Measurements from ENCODE around the gene NR4A3. TPM values are rescaled to one million over a fixed set of nuclear protein-coding genes. Genes with fewer than 3 reads are reported as not detected.

The NR4A3 gene
- total and polyA plus RNA-seq, 2 donors, result 2.4 to 13.6 TPM

DNA sequence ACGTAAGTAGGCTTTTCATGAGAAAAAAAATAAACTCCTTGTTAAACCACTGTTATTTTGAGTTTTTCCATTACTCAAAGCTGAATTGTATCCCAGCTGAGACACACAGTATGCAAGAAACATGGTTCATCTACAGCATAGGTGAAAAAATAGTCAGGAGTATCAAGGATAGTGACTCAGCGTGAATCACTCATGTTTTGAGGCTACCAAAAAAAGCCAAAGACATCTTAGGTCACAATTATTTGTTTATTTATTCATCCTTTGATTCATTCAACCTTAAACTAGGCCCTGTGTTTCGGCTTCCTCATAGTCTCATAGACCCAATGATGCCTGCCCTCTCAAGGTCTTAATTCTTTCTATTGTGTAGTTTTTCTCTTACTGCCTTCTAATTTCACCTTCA is 51.8 kb downstream of the NR4A3 start:
- WGBS, result 96% methylated on average over 3 of the region's 3 CpGs
- no peak for DNase-seq (ENCODE audit: low read depth in 6 of 9, low spot score in 9 of 9)
- Histone ChIP-seq H3K27me3 (ENCODE audit: control insufficient read depth in 2 of 2, insufficient read depth in 1 of 2, low read length in 1 of 2) (no peaks in the 10 kb centered on the region), H3K27ac (ENCODE audit: low read depth in 1 of 2, low read length in 1 of 2) (no peak overlapping the region), H3K9me3 (ENCODE audit: control insufficient read depth in 2 of 2, insufficient read depth in 1 of 2, low read length in 1 of 2) (no peaks in the 10 kb centered on the region), H3K4me1 (ENCODE audit: control insufficient read depth in 2 of 2, insufficient read depth in 2 of 2, low read length in 2 of 2) (no peaks in the 10 kb centered on the region), H3K36me3 (ENCODE audit: control insufficient read depth in 2 of 2, insufficient read depth in 2 of 2, low read length in 1 of 2) (no peaks in the 10 kb centered on the region), H3K4me3 (ENCODE audit: low read length in 2 of 2) (no peak overlapping the region)

DNA sequence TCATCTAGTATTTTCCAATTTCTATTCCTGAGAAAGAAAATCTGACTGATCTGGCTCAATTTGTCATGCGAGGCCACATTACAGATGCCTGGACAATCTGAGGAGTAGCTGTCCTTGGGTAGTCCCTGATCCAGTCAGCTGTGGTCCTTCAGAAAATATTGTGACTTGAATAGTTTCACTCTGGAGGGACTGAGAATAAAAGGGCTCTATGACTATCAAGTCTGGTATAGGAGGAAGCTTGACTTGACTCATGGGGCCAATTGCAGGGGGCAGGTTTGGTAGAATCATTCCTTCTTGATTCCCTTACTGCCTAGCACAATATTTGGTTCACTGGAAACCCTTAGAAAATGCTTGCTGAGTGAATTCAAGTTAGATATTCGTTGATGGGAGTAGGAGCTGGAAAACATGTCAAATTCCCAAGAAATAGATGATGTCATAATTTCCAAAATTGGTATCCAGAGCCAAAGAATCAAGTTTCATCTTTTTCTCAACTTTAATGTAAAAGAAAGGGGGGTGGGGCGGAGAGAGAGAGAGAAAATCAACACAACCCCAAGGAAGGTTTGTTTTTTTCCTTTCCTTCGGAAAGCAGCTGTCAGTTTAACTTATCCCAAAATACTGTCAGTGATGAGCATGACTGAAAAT is 52.4 kb downstream of the NR4A3 start:
- Histone ChIP-seq H3K4me1 (ENCODE audit: control insufficient read depth in 2 of 2, insufficient read depth in 2 of 2, low read length in 2 of 2) (no peaks in the 10 kb centered on the region), H3K4me3 (ENCODE audit: low read length in 2 of 2) (no peak overlapping the region), H3K36me3 (ENCODE audit: control insufficient read depth in 2 of 2, insufficient read depth in 2 of 2, low read length in 1 of 2) (no peaks in the 10 kb centered on the region), H3K9me3 (ENCODE audit: control insufficient read depth in 2 of 2, insufficient read depth in 1 of 2, low read length in 1 of 2) (no peaks in the 10 kb centered on the region), H3K27ac (ENCODE audit: low read depth in 1 of 2, low read length in 1 of 2) (no peak overlapping the region), H3K27me3 (ENCODE audit: control insufficient read depth in 2 of 2, insufficient read depth in 1 of 2, low read length in 1 of 2) (no peaks in the 10 kb centered on the region)
- no peak for DNase-seq (ENCODE audit: low read depth in 6 of 9, low spot score in 9 of 9)
- WGBS, result 93% methylated on average over 4 of the region's 4 CpGs

DNA sequence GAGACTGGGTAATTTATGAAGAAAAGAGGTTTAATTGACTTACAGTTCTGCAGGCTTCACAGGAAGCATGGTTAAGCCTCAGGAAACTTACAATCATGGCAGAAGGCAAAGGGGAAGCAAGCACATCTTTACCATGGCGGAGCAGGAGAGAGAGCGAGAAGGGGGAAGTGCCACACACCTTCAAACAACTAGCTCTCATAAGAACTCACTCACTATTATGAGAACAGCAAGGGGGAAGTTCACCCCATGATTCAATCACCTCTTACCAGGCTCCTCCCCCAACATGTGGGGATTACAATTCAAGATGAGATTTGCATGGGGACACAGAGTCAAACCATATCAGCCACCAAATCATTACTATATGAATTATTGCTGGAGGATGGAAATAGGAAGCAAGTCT is 54.5 kb downstream of the NR4A3 start:
- DNase-seq (ENCODE audit: low read depth in 6 of 9, low spot score in 9 of 9), result no peak
- Histone ChIP-seq H3K9me3 (ENCODE audit: control insufficient read depth in 2 of 2, insufficient read depth in 1 of 2, low read length in 1 of 2) (no peaks in the 10 kb centered on the region), H3K27me3 (ENCODE audit: control insufficient read depth in 2 of 2, insufficient read depth in 1 of 2, low read length in 1 of 2) (no peaks in the 10 kb centered on the region), H3K4me1 (ENCODE audit: control insufficient read depth in 2 of 2, insufficient read depth in 2 of 2, low read length in 2 of 2) (no peaks in the 10 kb centered on the region), H3K4me3 (ENCODE audit: low read length in 2 of 2) (no peak overlapping the region), H3K36me3 (ENCODE audit: control insufficient read depth in 2 of 2, insufficient read depth in 2 of 2, low read length in 1 of 2) (no peaks in the 10 kb centered on the region), H3K27ac (ENCODE audit: low read depth in 1 of 2, low read length in 1 of 2) (no peak overlapping the region)
- 92% methylated on average over 2 of the region's 2 CpGs for WGBS

DNA sequence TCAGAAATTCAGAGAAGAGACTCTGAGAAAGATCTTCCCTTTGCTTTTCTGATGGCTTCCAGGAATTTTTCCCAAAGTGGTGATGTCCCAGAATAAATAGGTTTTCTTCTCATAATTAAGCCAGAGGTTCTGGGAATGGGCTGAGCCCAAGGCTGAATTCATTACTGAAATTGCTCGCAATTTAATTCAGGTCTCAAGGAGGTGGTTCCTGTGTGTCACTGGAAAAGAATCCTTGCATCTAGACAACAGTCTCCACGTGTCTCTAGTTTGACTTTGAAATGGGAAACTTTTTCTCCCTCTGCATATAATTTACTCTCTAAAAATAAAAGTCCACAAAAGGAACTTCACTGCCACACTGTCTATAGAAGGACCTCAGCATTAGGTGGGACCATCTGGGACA is 57.0 kb downstream of the NR4A3 start:
- H3K4me3 ChIP-seq (ENCODE audit: low read length in 2 of 2), result no peak overlapping the region
- no peaks in the 10 kb centered on the region for H3K9me3 ChIP-seq (ENCODE audit: control insufficient read depth in 2 of 2, insufficient read depth in 1 of 2, low read length in 1 of 2)
- no peaks in the 10 kb centered on the region for H3K36me3 ChIP-seq (ENCODE audit: control insufficient read depth in 2 of 2, insufficient read depth in 2 of 2, low read length in 1 of 2)
- H3K4me1 ChIP-seq (ENCODE audit: control insufficient read depth in 2 of 2, insufficient read depth in 2 of 2, low read length in 2 of 2), result no peaks in the 10 kb centered on the region
- 89% methylated on average over 2 of the region's 2 CpGs for WGBS
- H3K27ac ChIP-seq (ENCODE audit: low read depth in 1 of 2, low read length in 1 of 2), result no peak overlapping the region
- no peaks in the 10 kb centered on the region for H3K27me3 ChIP-seq (ENCODE audit: control insufficient read depth in 2 of 2, insufficient read depth in 1 of 2, low read length in 1 of 2)
- no peak for DNase-seq (ENCODE audit: low read depth in 6 of 9, low spot score in 9 of 9)

DNA sequence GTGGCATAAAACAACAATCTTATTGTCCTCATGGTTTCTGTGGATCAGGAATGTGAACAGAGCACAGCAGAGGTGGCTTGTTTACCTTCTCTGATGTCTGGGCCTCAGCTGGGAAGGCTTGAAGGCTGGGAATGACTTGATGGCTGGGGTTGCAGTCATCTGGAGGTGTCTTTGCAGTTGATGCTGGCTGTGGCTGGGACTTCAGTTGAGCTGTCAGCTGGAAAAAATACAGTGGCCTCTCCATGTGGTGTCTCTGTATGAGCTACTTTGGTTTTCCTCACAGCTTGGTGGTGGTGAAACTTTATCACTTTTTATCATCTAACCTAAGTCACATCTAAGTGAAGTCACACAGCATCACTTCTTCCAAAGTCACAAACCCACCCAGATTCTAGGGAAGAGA is 60.1 kb downstream of the NR4A3 start:
- H3K4me3 ChIP-seq (ENCODE audit: low read length in 2 of 2), result no peak overlapping the region
- no peaks in the 10 kb centered on the region for H3K9me3 ChIP-seq (ENCODE audit: control insufficient read depth in 2 of 2, insufficient read depth in 1 of 2, low read length in 1 of 2)
- no peak for DNase-seq (ENCODE audit: low read depth in 6 of 9, low spot score in 9 of 9)
- H3K27ac ChIP-seq (ENCODE audit: low read depth in 1 of 2, low read length in 1 of 2), result no peak overlapping the region
- no peaks in the 10 kb centered on the region for H3K27me3 ChIP-seq (ENCODE audit: control insufficient read depth in 2 of 2, insufficient read depth in 1 of 2, low read length in 1 of 2)
- H3K4me1 ChIP-seq (ENCODE audit: control insufficient read depth in 2 of 2, insufficient read depth in 2 of 2, low read length in 2 of 2), result no peaks in the 10 kb centered on the region
- H3K36me3 ChIP-seq (ENCODE audit: control insufficient read depth in 2 of 2, insufficient read depth in 2 of 2, low read length in 1 of 2), result no peaks in the 10 kb centered on the region

- Histone ChIP-seq H3K27me3 (ENCODE audit: control insufficient read depth in 2 of 2, insufficient read depth in 1 of 2, low read length in 1 of 2) (no peaks in the 10 kb centered on the region), H3K36me3 (ENCODE audit: control insufficient read depth in 2 of 2, insufficient read depth in 2 of 2, low read length in 1 of 2) (no peaks in the 10 kb centered on the region), H3K4me1 (ENCODE audit: control insufficient read depth in 2 of 2, insufficient read depth in 2 of 2, low read length in 2 of 2) (no peaks in the 10 kb centered on the region), H3K9me3 (ENCODE audit: control insufficient read depth in 2 of 2, insufficient read depth in 1 of 2, low read length in 1 of 2) (no peaks in the 10 kb centered on the region), H3K4me3 (ENCODE audit: low read length in 2 of 2) (no peak overlapping the region), H3K27ac (ENCODE audit: low read depth in 1 of 2, low read length in 1 of 2) (no peak overlapping the region)
- WGBS, result 16% methylated on average over 1 of the region's 1 CpG
- DNase-seq (ENCODE audit: low read depth in 6 of 9, low spot score in 9 of 9), result no peak
Observed at GRCh38 chr9:99885747-99886146, 64.1 kb downstream of the NR4A3 start.

- no peaks in the 10 kb centered on the region for H3K36me3 ChIP-seq (ENCODE audit: control insufficient read depth in 2 of 2, insufficient read depth in 2 of 2, low read length in 1 of 2)
- no peak for DNase-seq (ENCODE audit: low read depth in 6 of 9, low spot score in 9 of 9)
- no peaks in the 10 kb centered on the region for H3K4me1 ChIP-seq (ENCODE audit: control insufficient read depth in 2 of 2, insufficient read depth in 2 of 2, low read length in 2 of 2)
- 93% methylated on average over 1 of the region's 1 CpG for WGBS
- no peak overlapping the region for H3K4me3 ChIP-seq (ENCODE audit: low read length in 2 of 2)
- H3K27ac ChIP-seq (ENCODE audit: low read depth in 1 of 2, low read length in 1 of 2), result no peak overlapping the region
- no peaks in the 10 kb centered on the region for H3K27me3 ChIP-seq (ENCODE audit: control insufficient read depth in 2 of 2, insufficient read depth in 1 of 2, low read length in 1 of 2)
- H3K9me3 ChIP-seq (ENCODE audit: control insufficient read depth in 2 of 2, insufficient read depth in 1 of 2, low read length in 1 of 2), result no peaks in the 10 kb centered on the region
Observed at GRCh38 chr9:99889120-99889519, 67.4 kb downstream of the NR4A3 start.

GRCh38 chr9:99894826-99895225 is 73.1 kb downstream of the NR4A3 start:
- Histone ChIP-seq H3K27me3 (ENCODE audit: control insufficient read depth in 2 of 2, insufficient read depth in 1 of 2, low read length in 1 of 2) (no peaks in the 10 kb centered on the region), H3K4me3 (ENCODE audit: low read length in 2 of 2) (no peak overlapping the region), H3K27ac (ENCODE audit: low read depth in 1 of 2, low read length in 1 of 2) (no peak overlapping the region), H3K36me3 (ENCODE audit: control insufficient read depth in 2 of 2, insufficient read depth in 2 of 2, low read length in 1 of 2) (no peaks in the 10 kb centered on the region), H3K4me1 (ENCODE audit: control insufficient read depth in 2 of 2, insufficient read depth in 2 of 2, low read length in 2 of 2) (no peaks in the 10 kb centered on the region), H3K9me3 (ENCODE audit: control insufficient read depth in 2 of 2, insufficient read depth in 1 of 2, low read length in 1 of 2) (no peaks in the 10 kb centered on the region)
- no peak for DNase-seq (ENCODE audit: low read depth in 6 of 9, low spot score in 9 of 9)
- 90% methylated on average over 2 of the region's 2 CpGs for WGBS

DNA sequence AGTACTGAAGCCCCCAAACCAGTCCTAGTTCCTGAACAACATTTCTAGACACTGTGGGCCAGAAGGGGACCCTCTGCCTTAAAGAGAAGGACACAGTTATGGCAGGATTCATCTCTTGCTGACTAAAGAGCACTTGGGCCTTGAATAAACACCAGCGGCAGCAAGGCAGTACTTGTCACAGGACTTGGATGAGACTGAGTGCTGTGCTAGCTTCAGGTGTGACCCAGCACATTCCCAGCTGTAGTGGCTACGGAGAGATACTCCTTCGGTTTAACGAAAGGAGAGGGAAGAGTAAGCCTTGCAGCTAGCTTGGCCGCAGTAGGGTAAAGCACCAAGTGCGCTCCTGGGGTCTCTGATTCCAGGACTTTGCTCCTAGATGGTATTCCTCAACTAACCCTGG is 73.8 kb downstream of the NR4A3 start:
- no peak for DNase-seq (ENCODE audit: low read depth in 6 of 9, low spot score in 9 of 9)
- Histone ChIP-seq H3K27me3 (ENCODE audit: control insufficient read depth in 2 of 2, insufficient read depth in 1 of 2, low read length in 1 of 2) (no peaks in the 10 kb centered on the region), H3K4me3 (ENCODE audit: low read length in 2 of 2) (no peak overlapping the region)

DNA sequence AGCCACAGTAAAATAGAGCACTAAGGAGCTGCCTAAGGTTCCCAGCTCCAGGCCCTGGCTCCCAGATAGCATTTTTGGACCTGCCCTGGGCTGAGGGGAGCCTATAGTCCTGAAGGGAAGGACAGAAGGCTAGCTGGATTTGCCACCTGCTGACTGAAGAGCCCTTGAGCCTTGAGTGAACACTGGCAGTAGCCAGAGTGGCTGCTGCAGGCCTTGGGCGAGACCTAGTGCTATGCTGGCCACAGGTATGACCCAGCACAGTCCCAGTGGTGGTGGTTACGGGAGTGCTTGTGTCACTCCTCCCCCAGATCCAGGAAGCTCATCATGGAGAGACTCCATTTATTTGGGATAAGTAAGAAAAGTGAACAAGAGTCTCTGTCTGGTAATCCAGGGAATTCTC is 74.4 kb downstream of the NR4A3 start:
- Histone ChIP-seq H3K4me3 (ENCODE audit: low read length in 2 of 2) (no peak overlapping the region), H3K27ac (ENCODE audit: low read depth in 1 of 2, low read length in 1 of 2) (no peak overlapping the region), H3K36me3 (ENCODE audit: control insufficient read depth in 2 of 2, insufficient read depth in 2 of 2, low read length in 1 of 2) (no peaks in the 10 kb centered on the region), H3K27me3 (ENCODE audit: control insufficient read depth in 2 of 2, insufficient read depth in 1 of 2, low read length in 1 of 2) (no peaks in the 10 kb centered on the region), H3K4me1 (ENCODE audit: control insufficient read depth in 2 of 2, insufficient read depth in 2 of 2, low read length in 2 of 2) (no peaks in the 10 kb centered on the region), H3K9me3 (ENCODE audit: control insufficient read depth in 2 of 2, insufficient read depth in 1 of 2, low read length in 1 of 2) (no peaks in the 10 kb centered on the region)
- 98% methylated on average over 2 of the region's 2 CpGs for WGBS
- no peak for DNase-seq (ENCODE audit: low read depth in 6 of 9, low spot score in 9 of 9)

More for the DNA sequence above, 73.8 kb downstream of the NR4A3 start:
- no peaks in the 10 kb centered on the region for H3K9me3 ChIP-seq (ENCODE audit: control insufficient read depth in 2 of 2, insufficient read depth in 1 of 2, low read length in 1 of 2)
- no peak overlapping the region for H3K27ac ChIP-seq (ENCODE audit: low read depth in 1 of 2, low read length in 1 of 2)
- H3K4me1 ChIP-seq (ENCODE audit: control insufficient read depth in 2 of 2, insufficient read depth in 2 of 2, low read length in 2 of 2), result no peaks in the 10 kb centered on the region
- WGBS, result 97% methylated on average over 6 of the region's 6 CpGs
- no peaks in the 10 kb centered on the region for H3K36me3 ChIP-seq (ENCODE audit: control insufficient read depth in 2 of 2, insufficient read depth in 2 of 2, low read length in 1 of 2)

All from thymus (tissue), 11 donors.